ENCODE measurements around the gene ZEB2. TPM values are rescaled to one million over a fixed set of nuclear protein-coding genes. Genes with fewer than 3 reads are reported as not detected.

Gene ZEB2
- total RNA-seq, 6 donors from 2014 or later: 104 to 237 (median 148) TPM

GRCh38 chr2:144550911-144551310 lies 31.0 kb upstream of the ZEB2 start:
- WGBS, 2 donors: 91 to 95% methylated on average over 3 of the region's 3 CpGs
- H3K36me3 ChIP-seq: no peaks in the 10 kb centered on the region
- TF ChIP-seq POLR2AphosphoS5 (IDR thresholded peaks at IDR 0.05): no peak
- no peak overlapping the region for H3K4me3 ChIP-seq
- DNase-seq: no peak
- H3K27ac ChIP-seq: no peak overlapping the region
- H3K27me3 ChIP-seq: no peaks in the 10 kb centered on the region
- H3K9me3 ChIP-seq: no peaks in the 10 kb centered on the region
- ATAC-seq (ENCODE audit: low FRiP score in 2 of 2): no peak
- H3K4me1 ChIP-seq: peaks cover 0 to 3% (median 0%) of the 10 kb centered on the region in 4 donors

GRCh38 chr2:144550084-144550483 lies 30.2 kb upstream of the ZEB2 start:
- 94 to 97% methylated on average over 6 of the region's 6 CpGs for WGBS, 2 donors
- DNase-seq: no peak
- TF ChIP-seq CTCF (IDR thresholded peaks at IDR 0.05) (no peak), POLR2AphosphoS5 (IDR thresholded peaks at IDR 0.05) (no peak), EP300 (IDR thresholded peaks at IDR 0.05) (no peak), POLR2A (IDR thresholded peaks at IDR 0.05) (no peak)
- no peak for ATAC-seq (ENCODE audit: low FRiP score in 2 of 2)
- H3K36me3 ChIP-seq: no peaks in the 10 kb centered on the region
- H3K4me1 ChIP-seq: peaks cover 0 to 3% (median 0%) of the 10 kb centered on the region in 4 donors
- H3K4me3 ChIP-seq: no peak overlapping the region
- H3K27me3 ChIP-seq: no peaks in the 10 kb centered on the region
- no peak overlapping the region for H3K27ac ChIP-seq
- no peaks in the 10 kb centered on the region for H3K9me3 ChIP-seq

GRCh38 chr2:144548532-144549191 lies 28.7 kb upstream of the ZEB2 start:
- H3K27ac ChIP-seq: no peak overlapping the region
- H3K36me3 ChIP-seq: no peaks in the 10 kb centered on the region
- H3K4me3 ChIP-seq: no peak overlapping the region
- no peaks in the 10 kb centered on the region for H3K9me3 ChIP-seq
- peaks cover 0 to 3% (median 0%) of the 10 kb centered on the region in 4 donors for H3K4me1 ChIP-seq
- TF ChIP-seq EP300 (IDR thresholded peaks at IDR 0.05) (no peak), POLR2A (IDR thresholded peaks at IDR 0.05) (no peak), CTCF (IDR thresholded peaks at IDR 0.05) (no peak), POLR2AphosphoS5 (IDR thresholded peaks at IDR 0.05) (no peak)
- H3K27me3 ChIP-seq: no peaks in the 10 kb centered on the region
- DNase-seq (no peak), ATAC-seq (ENCODE audit: low FRiP score in 2 of 2) (no peak)

- TF ChIP-seq POLR2AphosphoS5 (IDR thresholded peaks at IDR 0.05): no peak
- 30 to 35% methylated on average over 1 of the region's 1 CpG for WGBS, 2 donors
- no peak overlapping the region for H3K4me3 ChIP-seq
- H3K4me1 ChIP-seq: peaks cover 0 to 3% (median 0%) of the 10 kb centered on the region in 4 donors
- H3K27me3 ChIP-seq: no peaks in the 10 kb centered on the region
- H3K36me3 ChIP-seq: no peaks in the 10 kb centered on the region
- H3K27ac ChIP-seq: no peak overlapping the region
- no peak for DNase-seq
- ATAC-seq (ENCODE audit: low FRiP score in 2 of 2): no peak
- H3K9me3 ChIP-seq: no peaks in the 10 kb centered on the region
Observed at GRCh38 chr2:144548088-144548487, 28.2 kb upstream of the ZEB2 start.

GRCh38 chr2:144547494-144547893 lies 27.6 kb upstream of the ZEB2 start:
- WGBS, 2 donors: 78 to 85% methylated on average over 6 of the region's 6 CpGs
- Histone ChIP-seq H3K27ac (no peak overlapping the region), H3K36me3 (no peaks in the 10 kb centered on the region), H3K4me1 (peaks cover 0 to 3% (median 0%) of the 10 kb centered on the region in 4 donors), H3K4me3 (no peak overlapping the region), H3K27me3 (no peaks in the 10 kb centered on the region), H3K9me3 (no peaks in the 10 kb centered on the region)
- TF ChIP-seq CTCF (IDR thresholded peaks at IDR 0.05) (no peak), POLR2A (IDR thresholded peaks at IDR 0.05) (no peak), EP300 (IDR thresholded peaks at IDR 0.05) (no peak), POLR2AphosphoS5 (IDR thresholded peaks at IDR 0.05) (no peak)
- ATAC-seq (ENCODE audit: low FRiP score in 2 of 2): no peak
- no peak for DNase-seq

DNA sequence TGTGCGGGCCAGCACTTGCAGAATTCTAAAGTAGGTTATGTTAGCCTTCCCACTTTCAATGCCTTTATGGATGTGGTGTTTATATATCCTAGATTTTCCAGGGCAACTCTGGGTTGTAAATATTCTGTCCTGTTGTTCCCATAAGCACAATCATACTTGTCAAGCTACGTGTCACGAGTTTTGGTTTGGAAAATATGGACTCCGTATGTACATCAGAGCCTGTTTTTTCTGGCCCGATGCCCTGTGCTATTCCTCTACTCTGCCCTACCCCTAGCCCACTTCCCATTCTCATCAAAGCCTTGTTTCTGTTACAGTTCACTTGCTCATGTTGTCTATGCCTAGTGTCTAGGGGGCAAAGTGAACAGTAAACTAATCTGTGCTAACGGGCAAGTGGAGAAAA lies 27.0 kb upstream of the ZEB2 start:
- Histone ChIP-seq H3K9me3 (no peaks in the 10 kb centered on the region), H3K4me1 (peaks cover 0 to 3% (median 0%) of the 10 kb centered on the region in 4 donors), H3K27me3 (no peaks in the 10 kb centered on the region), H3K27ac (no peak overlapping the region), H3K36me3 (no peaks in the 10 kb centered on the region), H3K4me3 (no peak overlapping the region)
- ATAC-seq (ENCODE audit: low FRiP score in 2 of 2) (no peak), DNase-seq (no peak)
- no peak for TF ChIP-seq POLR2A (IDR thresholded peaks at IDR 0.05)
- no peak for TF ChIP-seq POLR2AphosphoS5 (IDR thresholded peaks at IDR 0.05)
- no peak for TF ChIP-seq CTCF (IDR thresholded peaks at IDR 0.05)
- no peak for TF ChIP-seq EP300 (IDR thresholded peaks at IDR 0.05)
- WGBS, 2 donors: 75 to 82% methylated on average over 6 of the region's 6 CpGs
